Left lung (tissue), 10 donors: ENCODE results near the gene WDR59. TPM values are rescaled to one million over a fixed set of nuclear protein-coding genes. Genes with fewer than 3 reads are reported as not detected.

ENCODE experiments used
- ATAC-seq: fragments of 200-7000 bp; cut with Tn5 transposase; one replicate; pipeline ENCODE4 v1.9.1; 2020; ENCODE audit warnings: moderate library complexity
- DNase-seq, 4 donors: peaks; one replicate each; pipeline ENCODE4 v3.0.0-alpha.2; 2013 to 2020
- H3K27ac ChIP-seq, 2 donors: fragments of 200-600 bp; sonication (generic) in 1 of 2; one replicate each; pipeline versions ENCODE4 v1.5.0 to v1.8.0; 2020 to 2021
- H3K27me3 ChIP-seq, 2 donors: fragments of 200-600 bp; sonication (generic) in 1 of 2; one replicate each; pipeline versions ENCODE4 v1.5.0 to v1.8.0; 2020 to 2021
- H3K36me3 ChIP-seq, 2 donors: fragments of 200-600 bp; sonication (generic) in 1 of 2; one replicate each; pipeline versions ENCODE4 v1.5.0 to v1.8.0; 2020 to 2021
- H3K4me1 ChIP-seq, 2 donors: fragments of 200-600 bp; one replicate each; pipeline ENCODE4 v1.8.0; 2021
- H3K4me3 ChIP-seq, 2 donors: fragments of 200-600 bp; sonication (generic) in 1 of 2; one replicate each; pipeline versions ENCODE4 v1.5.0 to v1.8.0; 2020 to 2021; ENCODE audit warnings: mild to moderate bottlenecking in 1 of 2
- H3K9me3 ChIP-seq, 2 donors: fragments of 200-600 bp; sonication (generic) in 1 of 2; one replicate each; pipeline versions ENCODE4 v1.5.0 to v1.8.0; 2020 to 2021
- intact Hi-C, 2 donors: fragments of 100-400 bp; cut with DNase I; formaldehyde crosslinking; loops; one replicate each; pipeline versions ENCODE4 v1.11.2 to v1.14.2; 2022
- polyA plus RNA-seq, 6 donors: library from polyadenylated mRNA; unstranded; fragments of 120-200 nt; gene quantifications; one replicate each; pipeline ENCODE4 v1.2.1, GENCODE V29; 2013; ENCODE audit not compliant: insufficient read length in 6 of 6
- total RNA-seq, 2 donors: library from RNA; stranded (reverse); fragmentation: NEBNext Ultra II Directional; extraction: Animal tissue kit (Norgen Biotek cat#: 25700); gene quantifications; one replicate each; pipeline ENCODE4 v1.2.1, GENCODE V29; 2021
- TF ChIP-seq, protein P1 (sequence below), 2 donors: fragments of 200-600 bp; sonication (generic) in 1 of 2; IDR thresholded peaks; one replicate each; pipeline versions ENCODE4 v1.5.0 to v1.8.0; 2021; ENCODE audit warnings: antibody characterized with exemption in 2 of 2
- donor health status: DM: no; HTN: yes; CAD: no.
- donor health status: DM: no; HTN: no; CAD: no.

Gene WDR59
- total and polyA plus RNA-seq, 8 donors, result 46.9 to 113 (median 97.6) TPM

- no peaks in the 10 kb centered on the region for H3K9me3 ChIP-seq
- ATAC-seq (peak; percentile 34), DNase-seq (no peak)
- H3K4me1 ChIP-seq, result peaks cover 13 to 57% of the 10 kb centered on the region in 2 donors
- no peak overlapping the region for H3K4me3 ChIP-seq
- H3K27ac ChIP-seq, result peak overlapping the region; percentile 80 to 86
- no peaks in the 10 kb centered on the region for H3K27me3 ChIP-seq
- TF ChIP-seq, protein P1, sequence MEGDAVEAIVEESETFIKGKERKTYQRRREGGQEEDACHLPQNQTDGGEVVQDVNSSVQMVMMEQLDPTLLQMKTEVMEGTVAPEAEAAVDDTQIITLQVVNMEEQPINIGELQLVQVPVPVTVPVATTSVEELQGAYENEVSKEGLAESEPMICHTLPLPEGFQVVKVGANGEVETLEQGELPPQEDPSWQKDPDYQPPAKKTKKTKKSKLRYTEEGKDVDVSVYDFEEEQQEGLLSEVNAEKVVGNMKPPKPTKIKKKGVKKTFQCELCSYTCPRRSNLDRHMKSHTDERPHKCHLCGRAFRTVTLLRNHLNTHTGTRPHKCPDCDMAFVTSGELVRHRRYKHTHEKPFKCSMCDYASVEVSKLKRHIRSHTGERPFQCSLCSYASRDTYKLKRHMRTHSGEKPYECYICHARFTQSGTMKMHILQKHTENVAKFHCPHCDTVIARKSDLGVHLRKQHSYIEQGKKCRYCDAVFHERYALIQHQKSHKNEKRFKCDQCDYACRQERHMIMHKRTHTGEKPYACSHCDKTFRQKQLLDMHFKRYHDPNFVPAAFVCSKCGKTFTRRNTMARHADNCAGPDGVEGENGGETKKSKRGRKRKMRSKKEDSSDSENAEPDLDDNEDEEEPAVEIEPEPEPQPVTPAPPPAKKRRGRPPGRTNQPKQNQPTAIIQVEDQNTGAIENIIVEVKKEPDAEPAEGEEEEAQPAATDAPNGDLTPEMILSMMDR (IDR thresholded peaks at IDR 0.05), result no peak
- intact Hi-C loops, result no loop called here
- H3K36me3 ChIP-seq, result no peaks in the 10 kb centered on the region
Observed at GRCh38 chr16:75012380-75013081, 27.6 kb upstream of the WDR59 start.

- Histone ChIP-seq H3K27me3 (no peaks in the 10 kb centered on the region), H3K27ac (peak overlapping the region; percentile 80 to 86), H3K4me3 (no peak overlapping the region), H3K36me3 (no peaks in the 10 kb centered on the region), H3K9me3 (no peaks in the 10 kb centered on the region), H3K4me1 (peaks cover 15 to 58% of the 10 kb centered on the region in 2 donors)
- peak; percentile 88 for ATAC-seq
- intact Hi-C loops, result no loop called here
- TF ChIP-seq, protein P1 (IDR thresholded peaks at IDR 0.05), result no peak
- DNase-seq, result no peak
Observed at GRCh38 chr16:75011634-75012307, 26.8 kb upstream of the WDR59 start.

GRCh38 chr16:75010427-75010826, 25.5 kb upstream of the WDR59 start:
- ATAC-seq (no peak), DNase-seq (no peak)
- Histone ChIP-seq H3K27ac (no peak overlapping the region), H3K36me3 (no peaks in the 10 kb centered on the region), H3K9me3 (no peaks in the 10 kb centered on the region), H3K4me3 (no peak overlapping the region), H3K27me3 (no peaks in the 10 kb centered on the region), H3K4me1 (peaks cover 16 to 58% of the 10 kb centered on the region in 2 donors)
- TF ChIP-seq, protein P1 (IDR thresholded peaks at IDR 0.05), result no peak
- intact Hi-C loops, result no loop called here

- intact Hi-C loops, result loop anchor here in 1 of 2 donors (10.0 kb wide), 1 partner anchor 97 kb away; no protein-coding TSS in a partner anchor
- no peaks in the 10 kb centered on the region for H3K36me3 ChIP-seq
- H3K27ac ChIP-seq, result no peak overlapping the region
- DNase-seq, result no peak
- no peaks in the 10 kb centered on the region for H3K27me3 ChIP-seq
- ATAC-seq, result peak; percentile 66
- TF ChIP-seq, protein P1 (IDR thresholded peaks at IDR 0.05), result no peak
- H3K4me1 ChIP-seq, result peaks cover 16 to 51% of the 10 kb centered on the region in 2 donors
- H3K4me3 ChIP-seq, result no peak overlapping the region
- H3K9me3 ChIP-seq, result no peaks in the 10 kb centered on the region
Observed at GRCh38 chr16:75007443-75007842, 22.5 kb upstream of the WDR59 start.

DNA sequence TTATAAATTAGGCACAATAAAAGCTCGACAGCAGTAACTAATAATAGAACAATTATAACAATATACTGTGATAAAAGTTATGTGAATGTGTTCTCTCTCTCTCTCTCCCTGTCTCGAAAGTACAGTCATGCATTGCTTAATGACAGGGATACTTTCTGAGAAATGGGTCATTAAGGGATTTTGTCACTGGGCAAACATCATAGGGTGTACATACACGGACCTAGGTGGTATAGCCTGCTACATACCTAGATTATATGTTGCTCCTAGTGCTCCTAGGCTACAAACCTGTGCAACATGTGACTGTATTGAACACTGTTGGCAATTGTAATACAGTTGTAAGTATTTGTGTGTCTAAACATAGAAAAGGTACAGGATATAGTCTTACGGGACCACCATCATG, 20.8 kb upstream of the WDR59 start:
- TF ChIP-seq, protein P1 (IDR thresholded peaks at IDR 0.05), result no peak
- H3K27me3 ChIP-seq, result peaks cover 0 to under 1% of the 10 kb centered on the region in 2 donors
- no peak overlapping the region for H3K4me3 ChIP-seq
- ATAC-seq (no peak), DNase-seq (no peak)
- H3K36me3 ChIP-seq, result no peaks in the 10 kb centered on the region
- intact Hi-C loops, result loop anchor here in 1 of 2 donors (10.0 kb wide), 1 partner anchor 99 kb away; no protein-coding TSS in a partner anchor
- H3K27ac ChIP-seq, result no peak overlapping the region
- no peaks in the 10 kb centered on the region for H3K9me3 ChIP-seq
- peaks cover 6 to 51% of the 10 kb centered on the region in 2 donors for H3K4me1 ChIP-seq
